HepG2 (cell line): ENCODE results near the gene ARL5A. TPM values are rescaled to one million over a fixed set of nuclear protein-coding genes. Genes with fewer than 3 reads are reported as not detected.
A peak's percentile ranks its signal among the peaks of the same experiment; 100 is the strongest.

ENCODE experiments used
- ATAC-seq: fragments of 200-7000 bp; cut with Tn5 transposase; 3 replicates; pipeline ENCODE4 v1.9.1; 2020; ENCODE audit warnings: mild to moderate bottlenecking, moderate library complexity
- BruUV-seq: library from RNA; stranded (reverse); fragments of 400-500 nt; replicated peaks from 2 replicates; lab custom pipeline; 2021; lab: Mats Ljungman, UMichigan
- CTCF ChIA-PET: fragments of 300-600 bp; formaldehyde crosslinking; extraction: SDS; loops from one replicate; lab custom pipeline; 2021; ENCODE audit warnings: low total read pairs, inconsistent platforms, low intra/inter-chr PET ratio; lab: Yijun Ruan, JAX
- POLR2A ChIA-PET: fragments of 350-600 bp; sonication (Branson Sonifier 250); formaldehyde crosslinking; loops from one replicate; lab custom pipeline; 2020; ENCODE audit warnings: antibody characterized with exemption, inconsistent platforms; lab: Yijun Ruan, JAX
- DNase-seq: peaks from one replicate; pipeline ENCODE4 v3.0.0-alpha.2; 2015; ENCODE audit warnings: low spot score
- FAIRE-seq: peaks from 3 replicates; lab custom pipeline; 2011; peaks lifted over from hg19 to GRCh38; lab: Jason Lieb, UNC
- H2AFZ ChIP-seq: one replicate; pipeline ENCODE4 v1.6.1; 2011; ENCODE audit warnings: low read length, inconsistent platforms
- H3K27ac ChIP-seq: fragments of 300-600 bp; 3 replicates; pipeline ENCODE4 v1.8.0; 2011; ENCODE audit warnings: mixed run types, mild to moderate bottlenecking, mixed read lengths, low read length, inconsistent platforms; ENCODE audit not compliant: insufficient read depth; ENCODE audit errors: extremely low read length
- H3K27me3 ChIP-seq, 2 experiments: fragments of 200-600 bp in 1 of 2; 2 replicates in 1 of 2; 3 replicates in 1 of 2; pipeline versions ENCODE4 v1.6.0 to v1.8.0; 2011; ENCODE audit warnings: low read length in 2 of 2, mild to moderate bottlenecking in 2 of 2, moderate library complexity in 2 of 2, inconsistent platforms in 1 of 2; ENCODE audit not compliant: insufficient read depth in 2 of 2, control insufficient read depth in 1 of 2
- H3K36me3 ChIP-seq, 2 experiments: fragments of 200-600 bp in 1 of 2; replicated peaks in 1 of 2; 2 replicates in 1 of 2; 3 replicates in 1 of 2; pipeline versions ENCODE4 v1.5.1 to v1.8.0; 2011; ENCODE audit warnings: low read length in 2 of 2, inconsistent platforms in 1 of 2; ENCODE audit not compliant: insufficient read depth in 2 of 2, control insufficient read depth in 1 of 2
- H3K4me1 ChIP-seq: 2 replicates; pipeline ENCODE4 v1.5.1; 2012; ENCODE audit warnings: low read length, inconsistent platforms; ENCODE audit not compliant: insufficient read depth
- H3K4me2 ChIP-seq: 2 replicates; pipeline ENCODE4 v1.6.0; 2011; ENCODE audit warnings: low read depth, low read length, inconsistent platforms
- H3K4me3 ChIP-seq, 3 experiments: fragments of 200-600 bp in 1 of 3; sonication (generic), shearing (Covaris generic) in 1 of 3; replicated peaks in 1 of 3; 2 replicates each; pipeline ENCODE4 v1.5.1; 2011 to 2016; ENCODE audit warnings: low read length in 3 of 3, inconsistent platforms in 2 of 3, low read depth in 2 of 3, mild to moderate bottlenecking in 2 of 3, control low read depth in 1 of 3, mixed read lengths in 1 of 3; ENCODE audit not compliant: insufficient read depth in 1 of 3
- H3K79me2 ChIP-seq: one replicate; pipeline ENCODE4 v1.6.1; 2011; ENCODE audit warnings: low read length, inconsistent platforms; ENCODE audit not compliant: insufficient read depth
- H3K9ac ChIP-seq: 2 replicates; pipeline ENCODE4 v1.6.0; 2011; ENCODE audit warnings: mild to moderate bottlenecking, low read depth, low read length, inconsistent platforms; ENCODE audit not compliant: insufficient read depth
- H3K9me3 ChIP-seq: 2 replicates; pipeline ENCODE4 v1.5.1; 2012; ENCODE audit warnings: mild to moderate bottlenecking, low read length
- H4K20me1 ChIP-seq: 2 replicates; pipeline ENCODE4 v1.6.0; 2011; ENCODE audit warnings: inconsistent platforms, mild to moderate bottlenecking, low read length, moderate library complexity; ENCODE audit not compliant: insufficient read depth
- BRD4 ChIP-seq: sonication (generic); formaldehyde crosslinking; IDR thresholded peaks from 2 replicates; pipeline ENCODE4 v1.4.0; 2020; ENCODE audit warnings: missing genetic modification reagents
- CREM ChIP-seq, 2 experiments: sonication (generic) in 1 of 2; formaldehyde crosslinking in 1 of 2; IDR thresholded peaks; 2 replicates each; pipeline versions ENCODE4 v1.4.0 to v1.6.1; 2016 to 2020; ENCODE audit warnings: antibody characterized with exemption in 1 of 2, mild to moderate bottlenecking in 1 of 2, missing genetic modification reagents in 1 of 2
- HIVEP1 ChIP-seq: sonication (generic); formaldehyde crosslinking; IDR thresholded peaks from 2 replicates; pipeline ENCODE4 v1.4.0; 2020; ENCODE audit warnings: mild to moderate bottlenecking, missing genetic modification reagents
- LCORL ChIP-seq, 2 experiments: fragments of 450-650 bp in 1 of 2; sonication (generic) in 1 of 2; formaldehyde crosslinking in 1 of 2; IDR thresholded peaks; 2 replicates each; pipeline versions ENCODE4 v1.5.0 to v1.6.1; 2017 to 2020; ENCODE audit warnings: antibody characterized with exemption in 1 of 2, missing genetic modification reagents in 1 of 2
- MAFG ChIP-seq: sonication (generic); formaldehyde crosslinking; IDR thresholded peaks from 2 replicates; pipeline ENCODE4 v1.5.1; 2020; ENCODE audit warnings: mild to moderate bottlenecking, missing genetic modification reagents
- NCOR1 ChIP-seq: fragments of 200-600 bp; sonication (generic); IDR thresholded peaks from 2 replicates; pipeline ENCODE4 v1.7.0; 2017; ENCODE audit warnings: antibody characterized with exemption, low read length, borderline replicate concordance
- NR2F6 ChIP-seq, 2 experiments: IDR thresholded peaks; 2 replicates each; pipeline ENCODE4 v1.6.1; 2016; ENCODE audit warnings: antibody characterized with exemption in 1 of 2, mild to moderate bottlenecking in 1 of 2
- PRPF4 ChIP-seq: fragments of 200-400 bp; formaldehyde crosslinking; IDR thresholded peaks from 2 replicates; pipeline ENCODE4 v1.6.1; 2016; ENCODE audit warnings: low read length, low read depth; ENCODE audit not compliant: poor library complexity, severe bottlenecking
- TBX3 ChIP-seq: fragments of 450-650 bp; IDR thresholded peaks from 2 replicates; pipeline ENCODE4 v1.6.1; 2017; ENCODE audit warnings: antibody characterized with exemption, mild to moderate bottlenecking, inconsistent platforms, borderline replicate concordance
- ZEB1 ChIP-seq: IDR thresholded peaks from 2 replicates; pipeline ENCODE4 v1.6.1; 2012; ENCODE audit warnings: mild to moderate bottlenecking, low read depth, inconsistent platforms; ENCODE audit not compliant: insufficient replicate concordance
- ZNF232 ChIP-seq: sonication (generic); formaldehyde crosslinking; IDR thresholded peaks from 2 replicates; pipeline ENCODE4 v1.4.0; 2020; ENCODE audit warnings: missing genetic modification reagents, borderline replicate concordance
- ZNF30 ChIP-seq: sonication (generic); formaldehyde crosslinking; IDR thresholded peaks from 2 replicates; pipeline ENCODE4 v1.5.0; 2020; ENCODE audit warnings: mild to moderate bottlenecking, missing genetic modification reagents
- ZNF44 ChIP-seq: sonication (generic); formaldehyde crosslinking; IDR thresholded peaks from 2 replicates; pipeline ENCODE4 v1.5.1; 2020; ENCODE audit warnings: mild to moderate bottlenecking, missing genetic modification reagents
- ZNF816 ChIP-seq: sonication (generic); formaldehyde crosslinking; IDR thresholded peaks from 2 replicates; pipeline ENCODE4 v1.8.0; 2022; ENCODE audit warnings: missing genetic modification reagents, mild to moderate bottlenecking, borderline replicate concordance
- WGBS: methylation state at CpG from one replicate; pipeline ENCODE4 v1.1.6; 2017; ENCODE audit warnings: low lambda C conversion rate; 5-methylcytosine and 5-hydroxymethylcytosine counted together
- in situ Hi-C: cut with HindIII; loops from 2 replicates; pipeline ENCODE4 v1.10.0; 2017; ENCODE audit warnings: low pct_unique_long_range_greater_than_20kb; ENCODE audit not compliant: extremely low pct_ligation_motif_present
- intact Hi-C: fragments of 100-400 bp; cut with micrococcal nuclease; formaldehyde crosslinking; loops from one replicate; pipeline ENCODE4 v1.10.0; 2022; ENCODE audit not compliant: unreplicated experiment
- polyA plus RNA-seq, 8 experiments: library from polyadenylated mRNA; depleted of rRNA in 3 of 8; stranded (reverse) in 7 of 8; unstranded in 1 of 8; fragments of >200 nt; fragmentation: Illumina TruSeq in 4 of 8; extraction: Trizol in 4 of 8; gene quantifications; 2 replicates each; pipeline versions ENCODE4 v1.2.1 to v1.2.3, GENCODE V29; 2011 to 2016; ENCODE audit warnings: low read depth in 4 of 8, missing spikeins in 1 of 8, mixed read lengths in 1 of 8; ENCODE audit not compliant: insufficient read depth in 1 of 8
- total RNA-seq, 5 experiments: library from RNA; depleted of rRNA; stranded (reverse); fragments of >200 nt; fragmentation: Illumina TruSeq; extraction: Trizol; gene quantifications; 2 replicates each; pipeline ENCODE4 v1.2.3, GENCODE V29; 2016; ENCODE audit warnings: low read depth in 1 of 5
- TF ChIP-seq, protein P1 (sequence below): sonication (generic); formaldehyde crosslinking; IDR thresholded peaks from 2 replicates; pipeline ENCODE4 v1.8.1; 2022; ENCODE audit warnings: mild to moderate bottlenecking, missing genetic modification reagents
- TF ChIP-seq, protein P2 (sequence below): sonication (generic); formaldehyde crosslinking; IDR thresholded peaks from 2 replicates; pipeline ENCODE4 v1.4.0; 2020; ENCODE audit warnings: missing genetic modification reagents, borderline replicate concordance
- TF ChIP-seq, protein P3 (sequence below): sonication (generic); formaldehyde crosslinking; IDR thresholded peaks from 2 replicates; pipeline ENCODE4 v1.4.0; 2020; ENCODE audit warnings: missing genetic modification reagents, borderline replicate concordance

ARL5A gene
- total and polyA plus RNA-seq, 2 of the 13 experiments (the other 11 are each of a cell fraction or from before 2014, with no cell fraction given) = 47.5 to 149 TPM

DNA sequence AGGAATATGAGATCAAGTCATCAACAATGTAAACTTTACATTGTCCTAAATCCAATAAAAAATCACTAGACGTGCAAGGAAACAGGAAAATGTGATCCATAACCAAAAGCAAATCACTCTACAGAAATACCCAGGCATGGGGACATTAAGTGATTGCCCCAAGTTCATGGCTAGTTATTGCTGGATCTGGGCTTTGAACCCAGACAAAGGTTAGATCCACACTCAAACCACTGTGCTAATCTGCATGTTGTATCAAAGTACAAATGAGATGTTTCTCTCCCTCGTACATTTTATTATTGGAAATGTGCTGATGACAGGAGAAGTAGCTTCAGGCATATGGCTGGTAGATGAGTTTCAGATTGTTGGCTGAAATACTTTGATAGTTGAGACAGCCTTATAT lies 2.7 kb upstream of the ARL5A start (continued):
- TF ChIP-seq TBX3 (0 out of 2 replicates have a peak, but pooled peaks have one; percentile 18), NCOR1 (peak; percentile 88)
- TF ChIP-seq, all 625 proteins: peak for 10

DNA sequence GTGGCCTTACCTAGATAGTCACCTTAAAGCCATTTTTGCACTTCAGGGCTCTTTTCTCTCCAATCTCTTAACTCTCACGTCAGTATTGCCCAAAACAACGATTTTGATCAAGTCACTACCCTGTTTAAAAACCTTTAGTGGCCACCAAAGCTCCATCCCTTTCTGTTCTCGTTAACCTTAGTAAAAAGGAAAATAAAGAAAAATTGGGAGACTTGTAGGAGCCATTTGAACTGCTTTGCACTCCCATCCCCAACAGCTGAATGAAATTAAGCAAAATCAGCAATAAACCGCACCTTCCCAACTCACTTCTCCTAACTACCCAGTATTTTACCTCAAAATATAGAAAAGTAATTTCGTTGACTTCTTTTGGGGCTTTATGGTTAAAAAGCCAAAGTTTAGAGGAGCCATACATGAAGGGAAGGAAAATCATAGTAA lies 686 bp upstream of the ARL5A start:
- CTCF ChIA-PET = no interaction called here
- Histone ChIP-seq H2AFZ (peak overlapping the region; percentile 61), H3K9me3 (no peaks in the 10 kb centered on the region), H3K4me3 (peak overlapping the region; percentile 55 to 98 (median 55)), H4K20me1 (peaks cover 32% of the 10 kb centered on the region), H3K27ac (peak overlapping the region; percentile 77), H3K4me2 (peak overlapping the region; percentile 88), H3K27me3 (no peaks in the 10 kb centered on the region; a peak in 1 of 5 replicates), H3K9ac (peak overlapping the region; percentile 74), H3K36me3 (no peaks in the 10 kb centered on the region), H3K4me1 (peaks cover 60% of the 10 kb centered on the region), H3K79me2 (peaks cover 44% of the 10 kb centered on the region)
- BruUV-seq = TSS peak; percentile 98
- POLR2A ChIA-PET = interaction anchor here (0.7 to 3.2 kb wide), 19 partner anchors 9 to 888 kb away, joined by 3 to 41 read pairs (median 5); partner anchors contain the start of gene PRPF40A
- FAIRE-seq (no peak), ATAC-seq (no peak), DNase-seq (no peak)
- 46% methylated on average over 5 of the region's 5 CpGs for whole genome bisulfite sequencing
- in situ Hi-C loops = loop anchor here (10.0 kb wide), 1 partner anchor 886 kb away; the partner anchor contains the start of genes ARL6IP6 and PRPF40A
- intact Hi-C loops = loop anchor here (1.0 to 5.0 kb wide), 3 partner anchors 14 to 198 kb away; no protein-coding TSS in a partner anchor
- peak; percentile 44; the same call in 1 of the 2 replicates for TF ChIP-seq ZNF816 (CRISPR knock-in tag)
- peak; percentile 54 for TF ChIP-seq ZEB1
- TF ChIP-seq, protein P1, sequence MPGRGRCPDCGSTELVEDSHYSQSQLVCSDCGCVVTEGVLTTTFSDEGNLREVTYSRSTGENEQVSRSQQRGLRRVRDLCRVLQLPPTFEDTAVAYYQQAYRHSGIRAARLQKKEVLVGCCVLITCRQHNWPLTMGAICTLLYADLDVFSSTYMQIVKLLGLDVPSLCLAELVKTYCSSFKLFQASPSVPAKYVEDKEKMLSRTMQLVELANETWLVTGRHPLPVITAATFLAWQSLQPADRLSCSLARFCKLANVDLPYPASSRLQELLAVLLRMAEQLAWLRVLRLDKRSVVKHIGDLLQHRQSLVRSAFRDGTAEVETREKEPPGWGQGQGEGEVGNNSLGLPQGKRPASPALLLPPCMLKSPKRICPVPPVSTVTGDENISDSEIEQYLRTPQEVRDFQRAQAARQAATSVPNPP (CRISPR knock-in tag) = no peak
- TF ChIP-seq HIVEP1 (CRISPR knock-in tag) = no peak
- TF ChIP-seq LCORL (IDR thresholded peaks at IDR 0.05) = no peak
- TF ChIP-seq LCORL (CRISPR knock-in tag; IDR thresholded peaks at IDR 0.05) = peak; percentile 11; the same call in 1 of the 2 replicates
- 0 out of 2 replicates have a peak, but pooled peaks have one; percentile 19 for TF ChIP-seq ZNF44 (CRISPR knock-in tag)
- TF ChIP-seq NR2F6 (IDR thresholded peaks at IDR 0.05) = peak; percentile 47
- no peak for TF ChIP-seq NR2F6 (CRISPR knock-in tag; IDR thresholded peaks at IDR 0.05)
- 0 out of 2 replicates have a peak, but pooled peaks have one; percentile 25 for TF ChIP-seq MAFG (CRISPR knock-in tag)
- TF ChIP-seq, protein P2, sequence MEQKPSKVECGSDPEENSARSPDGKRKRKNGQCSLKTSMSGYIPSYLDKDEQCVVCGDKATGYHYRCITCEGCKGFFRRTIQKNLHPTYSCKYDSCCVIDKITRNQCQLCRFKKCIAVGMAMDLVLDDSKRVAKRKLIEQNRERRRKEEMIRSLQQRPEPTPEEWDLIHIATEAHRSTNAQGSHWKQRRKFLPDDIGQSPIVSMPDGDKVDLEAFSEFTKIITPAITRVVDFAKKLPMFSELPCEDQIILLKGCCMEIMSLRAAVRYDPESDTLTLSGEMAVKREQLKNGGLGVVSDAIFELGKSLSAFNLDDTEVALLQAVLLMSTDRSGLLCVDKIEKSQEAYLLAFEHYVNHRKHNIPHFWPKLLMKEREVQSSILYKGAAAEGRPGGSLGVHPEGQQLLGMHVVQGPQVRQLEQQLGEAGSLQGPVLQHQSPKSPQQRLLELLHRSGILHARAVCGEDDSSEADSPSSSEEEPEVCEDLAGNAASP = 0 out of 2 replicates have a peak, but pooled peaks have one; percentile 2
- TF ChIP-seq CREM (IDR thresholded peaks at IDR 0.05) = 0 out of 2 replicates have a peak, but pooled peaks have one; percentile 8
- TF ChIP-seq CREM (CRISPR knock-in tag; IDR thresholded peaks at IDR 0.05) = no peak
- TF ChIP-seq PRPF4 = no peak
- TF ChIP-seq BRD4 (CRISPR knock-in tag) = no peak
- TF ChIP-seq, protein P3, sequence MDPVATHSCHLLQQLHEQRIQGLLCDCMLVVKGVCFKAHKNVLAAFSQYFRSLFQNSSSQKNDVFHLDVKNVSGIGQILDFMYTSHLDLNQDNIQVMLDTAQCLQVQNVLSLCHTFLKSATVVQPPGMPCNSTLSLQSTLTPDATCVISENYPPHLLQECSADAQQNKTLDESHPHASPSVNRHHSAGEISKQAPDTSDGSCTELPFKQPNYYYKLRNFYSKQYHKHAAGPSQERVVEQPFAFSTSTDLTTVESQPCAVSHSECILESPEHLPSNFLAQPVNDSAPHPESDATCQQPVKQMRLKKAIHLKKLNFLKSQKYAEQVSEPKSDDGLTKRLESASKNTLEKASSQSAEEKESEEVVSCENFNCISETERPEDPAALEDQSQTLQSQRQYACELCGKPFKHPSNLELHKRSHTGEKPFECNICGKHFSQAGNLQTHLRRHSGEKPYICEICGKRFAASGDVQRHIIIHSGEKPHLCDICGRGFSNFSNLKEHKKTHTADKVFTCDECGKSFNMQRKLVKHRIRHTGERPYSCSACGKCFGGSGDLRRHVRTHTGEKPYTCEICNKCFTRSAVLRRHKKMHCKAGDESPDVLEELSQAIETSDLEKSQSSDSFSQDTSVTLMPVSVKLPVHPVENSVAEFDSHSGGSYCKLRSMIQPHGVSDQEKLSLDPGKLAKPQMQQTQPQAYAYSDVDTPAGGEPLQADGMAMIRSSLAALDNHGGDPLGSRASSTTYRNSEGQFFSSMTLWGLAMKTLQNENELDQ (CRISPR knock-in tag) = 0 out of 2 replicates have a peak, but pooled peaks have one; percentile 6
- TF ChIP-seq ZNF30 (CRISPR knock-in tag) = peak; percentile 30; the same call in 1 of the 2 replicates
- TF ChIP-seq ZNF232 (CRISPR knock-in tag) = 0 out of 2 replicates have a peak, but pooled peaks have one; percentile 2
